NCI-H748 (cell line): ENCODE results near the gene HLTF.
"Not testable (repeated sequence)": the region's sequence is repeated elsewhere in the genome, so short reads cannot be mapped to it uniquely, and the experiment has no call there.

ENCODE experiments used
- DNase-seq: peaks from one replicate; lab custom pipeline; 2025; ENCODE audit not compliant: unreplicated experiment; lab: John Stamatoyannopoulos, UW

The HLTF gene, protein sequence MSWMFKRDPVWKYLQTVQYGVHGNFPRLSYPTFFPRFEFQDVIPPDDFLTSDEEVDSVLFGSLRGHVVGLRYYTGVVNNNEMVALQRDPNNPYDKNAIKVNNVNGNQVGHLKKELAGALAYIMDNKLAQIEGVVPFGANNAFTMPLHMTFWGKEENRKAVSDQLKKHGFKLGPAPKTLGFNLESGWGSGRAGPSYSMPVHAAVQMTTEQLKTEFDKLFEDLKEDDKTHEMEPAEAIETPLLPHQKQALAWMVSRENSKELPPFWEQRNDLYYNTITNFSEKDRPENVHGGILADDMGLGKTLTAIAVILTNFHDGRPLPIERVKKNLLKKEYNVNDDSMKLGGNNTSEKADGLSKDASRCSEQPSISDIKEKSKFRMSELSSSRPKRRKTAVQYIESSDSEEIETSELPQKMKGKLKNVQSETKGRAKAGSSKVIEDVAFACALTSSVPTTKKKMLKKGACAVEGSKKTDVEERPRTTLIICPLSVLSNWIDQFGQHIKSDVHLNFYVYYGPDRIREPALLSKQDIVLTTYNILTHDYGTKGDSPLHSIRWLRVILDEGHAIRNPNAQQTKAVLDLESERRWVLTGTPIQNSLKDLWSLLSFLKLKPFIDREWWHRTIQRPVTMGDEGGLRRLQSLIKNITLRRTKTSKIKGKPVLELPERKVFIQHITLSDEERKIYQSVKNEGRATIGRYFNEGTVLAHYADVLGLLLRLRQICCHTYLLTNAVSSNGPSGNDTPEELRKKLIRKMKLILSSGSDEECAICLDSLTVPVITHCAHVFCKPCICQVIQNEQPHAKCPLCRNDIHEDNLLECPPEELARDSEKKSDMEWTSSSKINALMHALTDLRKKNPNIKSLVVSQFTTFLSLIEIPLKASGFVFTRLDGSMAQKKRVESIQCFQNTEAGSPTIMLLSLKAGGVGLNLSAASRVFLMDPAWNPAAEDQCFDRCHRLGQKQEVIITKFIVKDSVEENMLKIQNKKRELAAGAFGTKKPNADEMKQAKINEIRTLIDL

DNA sequence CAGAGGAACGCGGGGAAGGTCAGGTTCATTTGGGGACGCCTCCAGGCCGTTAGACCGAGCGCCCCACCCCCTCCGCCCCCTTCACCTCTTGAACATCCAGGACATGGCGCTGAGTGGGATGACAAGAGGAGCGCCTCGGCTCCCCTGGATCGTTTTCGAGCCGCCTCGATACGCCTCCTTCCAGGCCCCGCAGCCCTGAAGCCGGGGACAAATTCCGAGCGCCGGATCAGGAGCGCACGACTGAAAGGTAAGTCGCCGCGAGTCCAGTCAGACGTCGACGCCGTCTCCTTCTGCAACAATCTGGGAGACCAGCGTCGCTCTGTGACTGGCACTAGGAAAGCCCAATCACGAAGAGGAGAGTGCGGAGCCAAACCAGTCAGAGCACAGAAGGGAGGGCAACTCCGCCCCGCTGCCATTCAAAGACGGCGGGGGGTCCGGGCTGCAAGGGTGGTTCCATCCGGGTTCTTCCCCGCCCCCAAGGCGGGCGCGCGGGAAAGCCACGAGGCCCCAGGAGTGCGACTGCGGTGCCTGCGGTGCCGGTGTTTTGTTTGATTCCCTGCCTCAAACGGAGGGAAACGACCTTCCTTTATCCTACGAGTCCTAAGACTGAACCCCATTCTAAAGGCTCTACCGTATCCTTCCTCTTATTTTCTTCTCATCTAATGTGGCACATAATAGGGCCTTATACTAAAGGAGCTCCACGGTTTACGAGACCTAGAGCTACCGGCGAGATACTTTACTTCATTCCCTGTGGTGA, at the start of gene HLTF:
HLTF (minus strand) TSS at position 302 of the 757 bp plus-strand sequence; CDS start at position 105, 197 bp downstream.
- peak; percentile 96 for DNase-seq

DNA sequence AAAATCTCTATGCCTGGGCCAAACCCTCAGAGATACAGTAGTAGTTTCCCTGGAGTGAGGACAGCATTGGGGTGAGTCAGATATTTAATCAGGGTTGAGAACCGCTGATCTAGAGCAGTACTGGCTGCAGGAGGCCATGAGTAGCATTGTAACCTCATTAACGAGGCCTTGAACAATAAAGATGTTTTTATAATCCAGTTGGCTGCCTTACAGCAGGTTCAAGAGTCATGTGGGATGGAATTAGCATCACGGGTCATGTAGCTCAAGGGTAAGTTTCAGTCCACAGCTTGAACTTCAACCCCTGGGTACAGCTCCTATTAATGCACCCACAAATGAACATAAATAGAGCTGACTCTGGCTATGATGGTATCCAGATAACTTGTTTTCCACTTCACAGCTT, 48.2 kb upstream of the HLTF start:
- no peak for DNase-seq

DNA sequence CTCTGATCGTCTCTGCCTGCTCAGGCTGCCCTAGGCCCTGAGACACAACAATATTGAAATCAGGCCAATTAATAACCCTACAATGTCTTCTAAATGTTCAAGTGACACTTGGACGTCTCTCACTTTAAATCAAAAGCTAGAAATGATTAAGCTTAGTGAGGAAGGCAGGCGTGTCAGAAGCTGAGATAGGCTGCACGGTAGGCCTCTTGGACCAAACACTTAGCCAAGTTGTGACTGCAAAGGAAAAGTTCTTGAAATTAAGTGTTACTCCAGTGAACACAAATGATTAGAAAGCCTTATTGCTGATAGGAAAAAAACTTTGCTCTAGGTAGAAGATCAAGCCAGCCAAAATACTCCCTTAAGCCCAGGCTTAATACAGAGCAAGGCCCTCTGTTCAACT, 45.3 kb upstream of the HLTF start:
- no peak for DNase-seq

DNA sequence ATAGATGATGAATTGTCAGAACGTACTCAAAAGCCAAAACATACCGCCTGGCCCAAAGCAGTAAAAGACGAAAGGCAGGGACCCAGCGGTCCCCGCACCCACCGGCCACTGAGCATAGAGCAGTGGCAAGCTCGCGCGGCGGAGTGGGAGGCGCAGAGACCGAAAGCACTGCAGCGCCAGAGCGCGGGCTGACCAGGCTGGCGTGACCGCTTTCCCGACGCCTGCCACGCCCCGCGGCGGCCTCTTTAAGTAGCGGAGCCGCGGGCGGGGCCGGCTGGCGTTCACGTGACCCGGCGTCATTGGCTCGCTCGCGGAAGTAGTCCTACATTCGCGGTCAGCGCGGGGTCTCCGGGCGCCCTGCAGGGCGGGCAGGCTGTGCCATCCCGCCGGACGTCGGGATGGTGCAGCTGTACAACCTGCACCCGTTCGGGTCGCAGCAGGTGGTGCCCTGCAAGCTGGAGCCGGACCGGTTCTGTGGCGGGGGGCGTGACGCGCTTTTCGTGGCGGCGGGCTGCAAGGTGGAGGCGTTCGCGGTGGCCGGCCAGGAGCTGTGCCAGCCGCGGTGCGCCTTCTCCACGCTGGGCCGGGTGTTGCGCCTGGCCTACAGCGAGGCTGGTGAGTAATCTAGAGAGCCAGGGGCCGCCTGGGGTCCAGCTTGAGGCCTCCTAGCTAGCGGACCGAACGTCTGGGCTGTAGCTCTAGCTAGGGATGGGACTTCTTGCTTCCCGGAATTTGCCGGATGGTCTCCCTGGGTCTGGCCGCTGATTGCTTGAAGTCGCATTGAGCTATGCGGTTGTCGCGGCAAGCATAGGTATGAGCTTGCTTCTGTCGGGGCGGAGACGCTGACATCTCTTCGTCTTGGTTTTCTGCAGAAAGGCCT, 43.2 kb upstream of the HLTF start, which contains the start of gene HPS3:
HPS3 (plus strand) TSS at position 313 of the 880 bp plus-strand sequence; CDS start at position 399, 86 bp downstream.
- peak; percentile 93 for DNase-seq

DNA sequence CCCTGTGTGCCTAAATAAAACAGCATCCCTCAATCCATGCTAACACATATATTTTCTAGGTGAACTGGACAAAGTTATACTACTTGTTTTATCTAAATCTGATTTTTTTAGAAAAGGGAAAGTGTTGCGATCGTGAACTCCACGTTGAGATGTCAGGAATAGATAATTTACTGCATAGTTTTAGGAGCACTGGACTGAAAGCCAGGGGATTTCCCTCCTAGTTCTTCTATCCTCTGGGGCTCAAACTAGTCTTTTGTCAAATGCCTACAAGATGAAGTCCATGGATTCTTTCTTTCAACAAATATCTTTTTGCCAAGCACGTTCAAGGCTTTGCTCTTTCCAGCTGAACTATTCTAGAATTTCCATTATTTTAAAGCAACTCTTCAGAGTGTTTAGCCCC, 42.5 kb upstream of the HLTF start:
- DNase-seq, result peak; percentile 17

DNA sequence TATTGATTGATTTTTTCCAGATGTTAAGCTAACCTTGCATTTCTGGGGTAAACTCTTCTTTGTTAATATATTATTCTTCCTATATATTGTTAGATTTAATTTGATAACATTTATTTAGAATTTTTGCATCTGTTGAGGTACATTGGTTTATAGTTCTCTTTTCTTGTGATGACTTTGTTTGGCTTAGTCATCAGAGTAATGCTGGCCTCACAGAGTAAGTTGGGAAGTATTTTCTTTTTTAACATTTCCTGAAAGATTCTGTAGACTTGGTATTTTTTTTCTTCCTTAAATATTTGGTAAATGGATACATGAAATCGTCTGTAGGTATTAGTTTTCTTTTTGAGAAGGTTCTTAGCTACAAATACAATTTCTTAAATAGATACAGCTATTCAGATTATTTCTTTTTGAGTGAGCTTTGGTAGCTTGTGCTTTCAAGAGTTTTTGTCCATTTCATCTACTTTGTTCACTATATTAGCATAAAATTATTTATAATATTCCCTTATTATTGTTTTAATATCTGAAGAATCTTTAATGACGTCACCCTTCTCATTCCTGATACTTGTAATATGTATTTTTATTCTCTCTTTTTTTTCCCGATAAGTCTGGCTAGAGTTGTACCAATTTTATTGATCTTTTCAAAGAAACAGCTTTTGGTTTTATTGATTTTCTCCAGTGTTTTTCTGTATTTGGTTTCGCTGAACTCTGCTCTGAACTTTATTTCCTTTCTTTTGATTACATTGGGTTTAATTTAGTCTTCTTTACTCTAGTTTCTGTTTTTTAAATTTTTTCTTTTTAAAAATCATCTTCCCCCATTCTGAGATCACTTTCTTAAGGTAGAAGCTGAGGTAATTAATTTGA, 36.6 kb upstream of the HLTF start:
- no peak for DNase-seq

DNA sequence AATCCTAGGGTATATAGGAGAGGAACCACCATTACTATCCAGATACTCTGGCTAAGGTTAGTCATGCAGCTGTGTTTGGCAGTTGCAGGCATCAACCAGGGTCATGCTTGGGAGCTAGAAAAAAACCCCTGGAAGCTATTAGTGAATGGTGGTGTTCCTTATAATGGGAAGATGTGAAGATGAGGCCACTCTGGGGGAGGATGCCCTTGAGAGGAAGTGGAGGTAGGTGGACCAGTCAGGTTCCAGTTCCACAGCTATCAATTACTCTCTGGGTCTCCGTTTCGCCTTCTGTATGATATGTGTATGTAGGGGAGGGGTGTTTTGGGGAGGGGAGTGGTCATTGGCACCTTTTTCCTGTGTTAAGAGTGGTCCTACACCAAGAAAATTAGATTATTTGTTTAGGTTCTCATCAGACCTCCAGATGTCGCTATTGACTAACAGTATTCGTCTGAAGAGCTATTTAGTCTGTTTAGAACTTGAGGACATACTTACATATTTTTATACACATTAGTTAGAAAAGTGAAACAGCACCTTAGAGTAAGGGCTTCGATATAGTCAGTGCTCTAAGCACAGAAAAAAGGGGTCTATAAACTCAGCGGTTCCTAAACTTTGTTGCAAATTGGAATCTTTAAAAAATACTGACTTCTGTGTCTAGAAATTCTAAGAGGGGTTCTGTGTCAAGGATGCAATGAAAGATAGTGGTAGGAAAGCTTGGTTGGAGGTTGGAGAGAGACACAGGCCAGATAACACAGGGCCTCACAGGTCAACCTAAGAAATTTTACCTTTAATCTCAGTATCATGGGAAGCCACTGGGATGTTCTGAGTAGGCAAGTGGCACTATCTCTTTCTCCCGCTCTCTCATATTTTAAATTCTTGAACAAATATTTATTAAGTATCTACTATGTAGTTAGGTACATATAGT, 34.0 kb upstream of the HLTF start:
- DNase-seq, result peak; percentile 57

DNA sequence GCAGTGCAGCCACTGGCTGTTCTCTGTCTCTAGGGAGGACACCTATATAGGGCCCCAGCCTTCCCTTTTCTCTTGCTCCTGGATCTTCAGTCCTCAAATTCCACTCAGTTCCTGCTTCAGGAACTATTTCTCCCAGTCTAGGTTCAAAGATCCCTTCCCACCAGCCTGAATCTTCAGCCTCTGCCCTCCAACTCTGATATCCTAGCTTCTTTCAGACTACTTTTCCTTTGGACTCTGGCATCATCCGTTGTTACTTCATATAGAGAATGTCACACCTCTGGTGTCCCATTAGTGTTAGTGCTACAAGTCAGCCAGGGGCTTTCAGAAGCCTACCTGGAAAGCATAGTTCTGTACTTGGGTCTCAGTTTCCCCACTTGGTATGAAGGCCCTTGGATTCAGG, 33.1 kb upstream of the HLTF start:
- no peak for DNase-seq

DNA sequence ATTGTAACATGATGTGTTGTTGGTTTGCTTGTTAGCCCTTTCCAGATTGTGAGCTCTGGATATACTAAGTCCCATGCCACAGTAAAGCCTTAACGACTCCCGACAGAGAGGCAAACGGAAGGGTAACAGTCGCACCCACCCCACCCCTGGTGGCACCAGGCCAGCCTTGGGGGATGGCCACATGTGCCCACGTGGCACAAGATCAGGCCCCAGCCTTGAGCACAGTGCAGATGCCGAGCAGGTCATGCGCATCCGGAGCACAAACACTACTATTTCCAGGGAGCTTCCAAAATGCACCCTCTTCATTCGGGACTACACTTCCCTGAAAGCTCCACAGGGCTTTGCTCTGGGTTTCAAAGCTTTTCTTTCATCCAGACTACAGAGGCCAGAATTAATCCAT, 32.4 kb upstream of the HLTF start:
- DNase-seq, result no peak

DNA sequence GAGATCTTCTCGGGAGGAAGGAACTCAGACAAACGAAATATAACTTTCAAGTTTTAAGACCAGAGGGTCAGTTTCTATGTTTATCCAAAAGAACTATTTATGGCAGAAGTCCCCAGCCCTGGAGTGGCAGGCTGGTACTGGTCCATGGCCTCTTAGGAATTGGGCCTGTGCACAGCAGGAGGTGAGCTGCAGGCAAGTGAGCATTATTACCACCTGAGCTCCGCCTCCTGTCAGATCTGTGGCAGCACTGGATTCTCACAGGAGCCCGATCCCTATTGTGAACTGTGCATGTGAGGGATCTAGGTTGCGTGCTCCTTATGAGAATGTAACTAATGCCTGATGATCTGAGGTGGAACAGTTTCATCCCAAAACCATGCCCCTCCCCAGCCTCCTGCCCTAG, 28.8 kb upstream of the HLTF start:
- no peak for DNase-seq

DNA sequence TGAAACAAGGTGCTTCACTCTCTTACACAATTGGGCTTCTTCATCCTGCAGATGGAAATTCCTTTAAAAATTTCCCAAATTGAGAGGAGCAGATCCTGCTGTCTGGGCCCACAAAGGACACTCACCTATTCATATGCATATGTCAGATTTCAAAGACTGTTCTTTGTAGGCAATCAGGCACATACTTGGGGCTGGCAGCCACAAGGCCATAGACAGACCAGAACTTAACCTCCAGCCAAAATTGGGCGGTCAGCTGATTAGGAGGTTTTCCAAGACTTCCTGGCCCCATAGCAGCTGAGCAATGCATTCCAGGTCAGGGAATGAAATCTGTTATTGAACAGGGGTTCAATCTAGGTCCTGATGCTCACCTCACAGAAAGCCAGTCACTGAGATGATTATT, 28.1 kb upstream of the HLTF start:
- no peak for DNase-seq

DNA sequence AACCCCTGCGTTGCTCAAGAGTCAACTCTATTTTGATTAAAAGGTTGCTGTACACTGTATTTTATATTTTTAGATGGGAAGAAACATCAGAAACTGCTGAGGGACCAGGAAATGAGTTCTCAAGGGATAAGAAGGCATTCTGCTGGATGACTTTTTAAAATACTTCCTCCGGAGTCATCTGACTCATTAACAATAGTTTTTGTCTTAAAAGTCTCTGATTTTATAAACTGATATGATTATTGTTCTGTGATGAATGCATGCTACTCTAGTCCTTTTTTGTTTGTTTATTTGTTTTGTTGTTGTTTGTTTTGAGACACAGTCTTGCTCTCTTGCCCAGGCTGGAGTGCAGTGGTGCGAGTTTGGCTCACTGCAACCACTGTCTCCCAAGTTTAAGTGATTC, 18.2 kb upstream of the HLTF start:
- DNase-seq, result no peak

DNA sequence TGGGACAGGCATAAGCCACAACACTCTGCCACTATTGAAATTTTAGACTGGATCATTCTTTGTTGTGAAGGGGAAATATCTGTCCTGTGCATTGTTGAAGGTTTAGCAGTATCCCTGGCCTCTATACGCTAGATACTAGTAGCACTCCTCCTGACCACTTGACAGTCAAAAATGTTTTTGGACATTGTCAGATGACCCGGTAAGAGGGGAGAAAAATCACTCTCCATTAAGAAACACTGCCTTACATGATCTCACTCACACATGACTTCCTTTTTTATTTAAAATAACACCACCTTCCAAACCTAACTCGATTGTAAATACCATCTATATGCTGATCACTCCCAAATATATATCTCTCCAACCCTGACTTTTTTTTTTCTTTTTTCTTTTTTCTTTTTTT, 15.3 kb upstream of the HLTF start:
- no peak for DNase-seq

DNA sequence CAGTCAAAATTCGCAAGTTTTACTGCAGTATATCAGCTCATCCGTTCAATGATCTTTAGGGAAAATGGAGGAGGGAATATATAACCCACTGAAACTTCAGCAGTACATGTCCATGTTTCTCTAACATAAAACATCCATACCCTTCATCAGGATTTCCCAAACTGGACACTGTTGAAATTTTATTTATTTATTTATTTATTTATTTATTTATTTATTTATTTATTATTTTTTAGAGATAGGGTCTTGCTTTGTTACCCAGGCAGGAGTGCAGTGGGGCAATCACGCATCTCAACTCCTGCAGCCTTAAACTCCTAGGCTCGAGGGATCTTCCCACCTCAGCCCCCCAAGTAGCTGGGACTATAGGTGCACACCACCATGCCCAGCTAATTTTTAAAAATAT, 14.8 kb upstream of the HLTF start:
- DNase-seq, result no peak

DNA sequence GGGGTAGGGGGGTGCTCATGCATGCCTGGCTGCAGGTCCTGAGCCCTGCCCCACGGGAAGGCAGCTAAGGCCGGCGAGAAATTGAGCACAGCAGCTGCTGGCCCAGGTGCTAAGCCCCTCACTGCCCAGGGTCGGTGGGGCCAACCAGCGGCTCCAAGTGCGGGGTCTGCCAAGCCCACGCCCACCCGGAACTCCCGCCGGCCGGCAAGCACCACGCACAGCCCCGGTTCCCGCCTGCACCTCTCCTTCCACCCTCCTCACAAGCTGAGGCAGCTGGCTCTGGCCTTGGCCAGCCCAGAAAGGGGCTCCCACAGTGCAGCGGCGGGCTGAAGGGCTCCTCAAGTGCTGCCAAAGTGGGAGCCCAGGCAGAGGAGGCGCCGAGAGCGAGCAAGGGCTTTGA, 11.7 kb upstream of the HLTF start:
- not testable (repeated sequence) for DNase-seq

DNA sequence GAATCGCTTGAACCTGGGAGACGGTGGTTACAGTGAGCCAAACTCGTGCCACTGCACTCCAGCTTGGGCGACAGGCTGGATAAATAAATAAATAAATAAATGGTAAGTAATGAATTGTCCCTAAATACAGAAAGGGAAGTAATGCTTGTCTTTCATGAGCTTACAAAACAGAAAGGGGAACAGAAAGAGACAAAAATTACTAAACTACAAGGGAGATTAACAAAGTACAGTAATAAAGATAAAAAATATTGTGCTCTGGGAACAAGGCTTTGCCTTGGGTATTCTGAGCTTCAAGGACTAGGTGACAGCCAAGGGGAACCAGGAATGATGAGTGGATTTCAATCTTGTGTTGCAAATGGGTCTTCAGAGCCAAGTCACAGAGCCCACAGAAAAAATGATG, 9.2 kb upstream of the HLTF start:
- DNase-seq, result no peak

DNA sequence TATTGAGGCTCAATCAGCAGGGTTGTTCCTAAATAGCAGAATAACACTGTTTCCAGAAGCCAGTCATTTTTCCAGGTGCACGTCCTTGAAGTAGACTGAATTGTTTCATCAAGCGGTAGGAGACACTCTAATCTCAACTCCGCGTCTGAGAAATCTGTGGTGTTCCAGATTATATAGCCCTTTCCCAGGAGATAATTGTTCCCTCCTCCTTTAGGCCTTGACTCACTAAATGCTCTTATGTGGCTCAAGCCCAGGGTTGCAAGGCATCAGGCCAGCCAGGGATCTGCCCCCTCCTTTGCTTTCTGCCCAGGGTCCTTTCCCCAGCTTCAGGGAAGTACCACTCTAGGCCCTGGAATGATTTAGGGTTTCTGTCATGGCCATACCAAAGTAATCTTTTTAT, 5.7 kb upstream of the HLTF start:
- DNase-seq, result no peak

DNA sequence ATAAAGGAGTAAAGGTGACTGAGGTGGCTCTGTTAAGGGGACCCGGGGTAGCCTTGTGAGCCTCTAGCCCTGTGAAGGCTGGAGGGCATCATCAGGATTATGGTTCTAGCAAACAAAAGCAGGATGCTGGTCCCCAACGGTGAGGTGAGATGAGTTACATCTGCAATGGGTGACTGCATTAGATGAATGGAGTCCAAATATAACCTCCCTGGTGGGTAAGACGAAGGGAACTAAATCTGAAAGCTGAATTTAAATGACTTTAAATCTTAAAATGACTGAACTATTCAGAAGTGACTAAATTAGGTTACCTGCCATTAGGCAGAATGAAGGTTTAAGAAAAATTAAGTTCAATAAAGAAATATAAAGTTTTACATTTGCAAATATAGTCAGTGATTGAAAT, 4.6 kb upstream of the HLTF start:
- no peak for DNase-seq
